Naive thymus-derived CD4-positive, alpha-beta T cell (primary cell): ENCODE data around the gene RPTOR. TPM values are rescaled to one million over a fixed set of nuclear protein-coding genes. Genes with fewer than 3 reads are reported as not detected.

Experiments
- ATAC-seq: fragments of 150-1000 bp; cut with Tn5 transposase; 2 replicates; pipeline ENCODE4 v1.10.0; 2021; ENCODE audit warnings: mild to moderate bottlenecking, moderate library complexity
- CTCF ChIA-PET: fragments of 350-600 bp; sonication (Branson Sonifier 250); formaldehyde crosslinking; loops from one replicate; lab custom pipeline; 2021; ENCODE audit warnings: antibody characterized with exemption; lab: Charles Lee
- POLR2A ChIA-PET: fragments of 350-600 bp; sonication (Branson Sonifier 250); formaldehyde crosslinking; loops from one replicate; lab custom pipeline; 2021; ENCODE audit warnings: antibody characterized with exemption, inconsistent platforms; lab: Charles Lee
- DNase-seq, 9 donors: peaks; one replicate each; pipeline versions ENCODE4 v3.0.0 to v3.0.0-alpha.2; 2020 to 2022; ENCODE audit warnings: mixed read lengths in 1 of 9
- H3K27ac ChIP-seq: one replicate; pipeline ENCODE4 v1.7.0; 2013; ENCODE audit warnings: mild to moderate bottlenecking, low read depth, low read length, moderate library complexity
- H3K27me3 ChIP-seq, 2 donors: one replicate each; pipeline ENCODE4 v1.7.0; 2013; ENCODE audit warnings: low read length in 2 of 2, mild to moderate bottlenecking in 2 of 2, moderate library complexity in 2 of 2; ENCODE audit not compliant: control insufficient read depth in 2 of 2, insufficient read depth in 2 of 2
- H3K36me3 ChIP-seq, 3 experiments: 1 replicate in 2 of 3; 2 replicates in 1 of 3; pipeline ENCODE4 v1.7.0; 2013; ENCODE audit warnings: low read length in 3 of 3, mild to moderate bottlenecking in 3 of 3, moderate library complexity in 1 of 3; ENCODE audit not compliant: insufficient read depth in 3 of 3, control insufficient read depth in 2 of 3
- H3K4me1 ChIP-seq, 2 donors: one replicate each; pipeline ENCODE4 v1.7.0; 2013; ENCODE audit warnings: low read length in 2 of 2, mild to moderate bottlenecking in 2 of 2, moderate library complexity in 1 of 2; ENCODE audit not compliant: control insufficient read depth in 2 of 2, insufficient read depth in 2 of 2
- H3K4me3 ChIP-seq: 2 replicates; pipeline ENCODE4 v1.7.0; 2013; ENCODE audit warnings: mild to moderate bottlenecking, low read length
- H3K9me3 ChIP-seq, 3 experiments: 1 replicate in 2 of 3; 2 replicates in 1 of 3; pipeline ENCODE4 v1.7.0; 2013; ENCODE audit warnings: low read length in 3 of 3; ENCODE audit not compliant: control insufficient read depth in 2 of 3
- H3K27ac Mint-ChIP-seq, 9 donors: one replicate each; pipeline ENCODE4 v1.8.0; 2020 to 2022; ENCODE audit warnings: mixed read lengths in 9 of 9, mild to moderate bottlenecking in 8 of 9, moderate library complexity in 5 of 9, inconsistent platforms in 2 of 9
- H3K27me3 Mint-ChIP-seq, 5 donors: one replicate each; pipeline ENCODE4 v1.8.0; 2021 to 2022; ENCODE audit warnings: mixed read lengths in 5 of 5, mild to moderate bottlenecking in 1 of 5
- H3K36me3 Mint-ChIP-seq, 5 donors: one replicate each; pipeline ENCODE4 v1.8.0; 2020 to 2022; ENCODE audit warnings: mixed read lengths in 5 of 5, mild to moderate bottlenecking in 3 of 5, inconsistent platforms in 1 of 5
- H3K4me1 Mint-ChIP-seq, 7 donors: one replicate each; pipeline ENCODE4 v1.8.0; 2020 to 2022; ENCODE audit warnings: mixed read lengths in 7 of 7, mild to moderate bottlenecking in 3 of 7, inconsistent platforms in 1 of 7
- H3K4me3 Mint-ChIP-seq, 10 donors: one replicate each; pipeline ENCODE4 v1.8.0; 2020 to 2022; ENCODE audit warnings: mild to moderate bottlenecking in 10 of 10, mixed read lengths in 10 of 10, moderate library complexity in 6 of 10, inconsistent platforms in 2 of 10
- H3K9me3 Mint-ChIP-seq, 11 donors: one replicate each; pipeline ENCODE4 v1.8.0; 2020 to 2022; ENCODE audit warnings: mixed read lengths in 11 of 11, mild to moderate bottlenecking in 4 of 11, inconsistent platforms in 1 of 11, moderate library complexity in 1 of 11
- intact Hi-C, 2 donors: fragments of 100-400 bp; cut with micrococcal nuclease; formaldehyde crosslinking; loops; one replicate each; pipeline ENCODE4 v1.15.1; 2023
- polyA plus RNA-seq, 2 donors: library from polyadenylated mRNA; unstranded; fragments of 300-500 nt; fragmentation: Illumina TruSeq; gene quantifications; one replicate each; pipeline ENCODE4 v1.2.3, GENCODE V29; 2021
- total RNA-seq, 6 experiments: library from RNA in 5 of 6; stranded (reverse) in 5 of 6; gene quantifications; 1 replicate in 5 of 6; 2 replicates in 1 of 6; pipeline ENCODE4 v1.2.3 and lab custom pipeline; 2021 to 2026

RPTOR gene
- total and polyA plus RNA-seq, 7 experiments from 2014 or later, result 10.9 to 89.8 (median 59.9) TPM

GRCh38 chr17:80768389-80768788 is 223.8 kb downstream of the RPTOR start:
- Mint-ChIP-seq H3K27ac (peak overlapping the region in 4 of 9 donors; percentile 21 to 56 (median 42)), H3K4me3 (no peak overlapping the region)
- POLR2A ChIA-PET, result interaction anchor here (1.2 to 1.9 kb wide), 2 partner anchors 10 to 13 kb away, joined by 4 to 19 read pairs; no protein-coding TSS in a partner anchor

DNA sequence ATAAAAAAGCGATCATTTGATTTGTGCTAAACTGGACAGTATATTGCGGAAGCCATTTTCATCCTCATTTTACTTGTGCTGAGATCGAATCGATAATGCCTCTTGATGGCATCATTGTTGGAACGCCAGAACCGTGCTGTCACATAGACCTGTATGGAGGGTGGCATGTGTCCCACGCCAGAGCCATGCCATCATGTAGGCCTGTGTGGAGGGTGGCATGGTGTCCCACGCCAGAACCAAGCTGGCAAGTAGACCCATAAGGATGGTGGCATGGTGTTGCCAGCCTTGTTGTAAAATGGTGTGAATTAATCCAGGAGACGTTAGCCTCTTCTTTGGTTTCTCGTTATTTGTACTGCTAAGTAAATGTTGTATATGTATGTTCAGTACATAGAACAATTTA is 224.3 kb downstream of the RPTOR start:
- no peaks in the 10 kb centered on the region for H3K36me3 ChIP-seq
- Mint-ChIP-seq H3K9me3 (no peaks in the 10 kb centered on the region), H3K27me3 (no peaks in the 10 kb centered on the region), H3K27ac (peak overlapping the region in 5 of 9 donors; percentile 6 to 56 (median 49)), H3K4me3 (no peak overlapping the region), H3K4me1 (peaks cover 53 to 86% (median 78%) of the 10 kb centered on the region in 7 donors), H3K36me3 (peaks cover 5 to 32% (median 14%) of the 10 kb centered on the region in 5 donors)
- no peak overlapping the region for H3K27ac ChIP-seq
- intact Hi-C loops, result loop anchor here in 1 of 2 donors (10.0 kb wide), 1 partner anchor 314 kb away; no protein-coding TSS in a partner anchor
- ChIA-PET POLR2A (interaction anchor here (1.2 to 1.9 kb wide), 2 partner anchors 10 to 12 kb away, joined by 4 to 19 read pairs; no protein-coding TSS in a partner anchor), CTCF (interaction anchor here (0.5 to 1.7 kb wide), 2 partner anchors 12 to 117 kb away, joined by 3 to 4 read pairs; no protein-coding TSS in a partner anchor)
- peaks cover 22 to 49% of the 10 kb centered on the region in 2 donors for H3K4me1 ChIP-seq
- H3K9me3 ChIP-seq, result no peaks in the 10 kb centered on the region
- H3K27me3 ChIP-seq, result no peaks in the 10 kb centered on the region
- DNase-seq (peak in 1 of 9 donors; percentile 12), ATAC-seq (no peak)
- no peak overlapping the region for H3K4me3 ChIP-seq

More at GRCh38 chr17:80768389-80768788, 223.8 kb downstream of the RPTOR start:
- H3K27ac ChIP-seq, result no peak overlapping the region
- H3K4me1 ChIP-seq, result peaks cover 22 to 46% of the 10 kb centered on the region in 2 donors
- peaks cover 50 to 85% (median 75%) of the 10 kb centered on the region in 7 donors for H3K4me1 Mint-ChIP-seq
- no peaks in the 10 kb centered on the region for H3K27me3 ChIP-seq
- CTCF ChIA-PET, result interaction anchor here (1.1 to 1.7 kb wide), 2 partner anchors 13 kb away, joined by 3 to 4 read pairs; no protein-coding TSS in a partner anchor
- H3K9me3 ChIP-seq, result no peaks in the 10 kb centered on the region
- intact Hi-C loops, result loop anchor here in 1 of 2 donors (10.0 kb wide), 1 partner anchor 314 kb away; no protein-coding TSS in a partner anchor
- no peaks in the 10 kb centered on the region for H3K27me3 Mint-ChIP-seq
- DNase-seq, result no peak
- no peaks in the 10 kb centered on the region for H3K36me3 ChIP-seq
- no peaks in the 10 kb centered on the region for H3K9me3 Mint-ChIP-seq
- H3K4me3 ChIP-seq, result no peak overlapping the region
- H3K36me3 Mint-ChIP-seq, result peaks cover 5 to 34% (median 14%) of the 10 kb centered on the region in 5 donors
- no peak for ATAC-seq

GRCh38 chr17:80769516-80769915 is 224.9 kb downstream of the RPTOR start:
- H3K4me1 Mint-ChIP-seq, result peaks cover 59 to 91% (median 84%) of the 10 kb centered on the region in 7 donors
- peaks cover 0 to 2% (median 0%) of the 10 kb centered on the region in 11 donors for H3K9me3 Mint-ChIP-seq
- H3K4me1 ChIP-seq, result peaks cover 22 to 54% of the 10 kb centered on the region in 2 donors
- ATAC-seq (no peak), DNase-seq (no peak)
- intact Hi-C loops, result loop anchor here in 1 of 2 donors (10.0 kb wide), 1 partner anchor 315 kb away; no protein-coding TSS in a partner anchor
- no peak overlapping the region for H3K4me3 ChIP-seq
- H3K27ac Mint-ChIP-seq, result peak overlapping the region in 4 of 9 donors; percentile 46 to 53 (median 50)
- H3K9me3 ChIP-seq, result no peaks in the 10 kb centered on the region
- H3K27me3 ChIP-seq, result no peaks in the 10 kb centered on the region
- H3K4me3 Mint-ChIP-seq, result peak overlapping the region in 1 of 10 donors; percentile 26
- ChIA-PET CTCF (interaction anchor here (1.7 kb wide), 1 partner anchor 11 kb away, joined by 4 read pairs; no protein-coding TSS in a partner anchor), POLR2A (no interaction called here)
- peaks cover 5 to 33% (median 14%) of the 10 kb centered on the region in 5 donors for H3K36me3 Mint-ChIP-seq
- no peaks in the 10 kb centered on the region for H3K36me3 ChIP-seq
- H3K27ac ChIP-seq, result no peak overlapping the region
- H3K27me3 Mint-ChIP-seq, result no peaks in the 10 kb centered on the region

DNA sequence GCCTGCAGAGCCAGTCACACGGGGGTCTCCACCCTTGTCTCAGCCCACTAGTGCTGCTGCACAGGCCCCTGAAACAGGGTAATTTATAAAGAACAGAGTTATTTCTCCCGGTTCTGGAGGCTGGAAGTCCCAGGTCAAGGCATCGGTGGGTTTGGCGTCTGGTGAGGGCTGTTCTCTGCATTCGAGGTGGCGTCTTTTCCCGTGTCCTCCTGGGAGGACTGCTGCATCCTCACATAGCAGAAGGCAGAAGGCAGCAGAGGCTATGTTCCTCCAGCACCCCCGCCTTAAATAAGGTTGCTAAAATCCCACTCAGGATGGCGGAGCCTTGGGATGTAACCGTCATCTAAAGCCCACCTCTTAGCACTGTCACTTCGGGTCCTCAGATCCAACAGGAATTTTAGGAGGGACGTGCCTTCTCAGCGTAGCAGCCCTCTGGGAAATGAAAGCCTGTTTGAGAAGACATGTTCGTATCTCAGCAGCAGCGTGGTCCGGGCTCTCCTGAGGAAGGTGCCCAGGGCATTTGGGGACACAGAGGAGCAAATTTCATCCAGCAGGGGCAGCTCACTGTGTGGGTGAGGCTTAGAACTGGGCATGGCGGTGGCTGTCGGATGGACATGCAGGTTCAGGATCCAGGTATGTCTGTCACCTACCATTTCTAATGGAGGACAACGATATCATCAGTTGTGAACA is 225.4 kb downstream of the RPTOR start:
- intact Hi-C loops, result loop anchor here in 1 of 2 donors (10.0 kb wide), 1 partner anchor 315 kb away; no protein-coding TSS in a partner anchor
- H3K4me1 ChIP-seq, result peaks cover 18 to 56% of the 10 kb centered on the region in 2 donors
- no peak for ATAC-seq
- ChIA-PET POLR2A (interaction anchor here (1.3 kb wide), 1 partner anchor 11 kb away, joined by 6 read pairs; no protein-coding TSS in a partner anchor), CTCF (interaction anchor here (1.7 to 2.0 kb wide), 2 partner anchors 11 to 27 kb away, joined by 4 read pairs; no protein-coding TSS in a partner anchor)
- Mint-ChIP-seq H3K4me3 (peak overlapping the region in 6 of 10 donors; percentile 12 to 68 (median 34)), H3K4me1 (peaks cover 59 to 91% (median 85%) of the 10 kb centered on the region in 7 donors), H3K27ac (peak overlapping the region in 7 of 9 donors; percentile 26 to 89 (median 70)), H3K36me3 (peaks cover 5 to 34% (median 14%) of the 10 kb centered on the region in 5 donors), H3K9me3 (peaks cover 0 to 2% (median 0%) of the 10 kb centered on the region in 11 donors), H3K27me3 (no peaks in the 10 kb centered on the region)
- no peak for DNase-seq
- no peak overlapping the region for H3K4me3 ChIP-seq
- no peak overlapping the region for H3K27ac ChIP-seq
- H3K36me3 ChIP-seq, result no peaks in the 10 kb centered on the region
- no peaks in the 10 kb centered on the region for H3K27me3 ChIP-seq
- no peaks in the 10 kb centered on the region for H3K9me3 ChIP-seq

GRCh38 chr17:80770881-80771611 is 226.4 kb downstream of the RPTOR start:
- H3K9me3 Mint-ChIP-seq, result peaks cover 0 to 2% (median 0%) of the 10 kb centered on the region in 11 donors
- Histone ChIP-seq H3K4me1 (peaks cover 8 to 52% of the 10 kb centered on the region in 2 donors), H3K27ac (no peak overlapping the region), H3K9me3 (no peaks in the 10 kb centered on the region), H3K4me3 (no peak overlapping the region), H3K27me3 (no peaks in the 10 kb centered on the region), H3K36me3 (no peaks in the 10 kb centered on the region)
- H3K27me3 Mint-ChIP-seq, result no peaks in the 10 kb centered on the region
- H3K4me3 Mint-ChIP-seq, result peak overlapping the region in 8 of 10 donors; percentile 7 to 68 (median 34)
- peaks cover 5 to 34% (median 13%) of the 10 kb centered on the region in 5 donors for H3K36me3 Mint-ChIP-seq
- peaks cover 55 to 91% (median 82%) of the 10 kb centered on the region in 7 donors for H3K4me1 Mint-ChIP-seq
- DNase-seq (no peak), ATAC-seq (no peak)
- POLR2A ChIA-PET, result interaction anchor here (1.3 kb wide), 1 partner anchor 10 kb away, joined by 6 read pairs; no protein-coding TSS in a partner anchor
- intact Hi-C loops, result no loop called here
- peak overlapping the region; percentile 26 to 89 (median 81) for H3K27ac Mint-ChIP-seq
- CTCF ChIA-PET, result interaction anchor here (1.0 to 2.1 kb wide), 3 partner anchors 10 to 195 kb away, joined by 3 to 5 read pairs (median 4); no protein-coding TSS in a partner anchor
